Hair follicle dermal papilla cell (primary cell): ENCODE measurements around the gene CCDC57. TPM values are rescaled to one million over a fixed set of nuclear protein-coding genes. Genes with fewer than 3 reads are reported as not detected.

ENCODE experiments used
- total RNA-seq: library from RNA; depleted of rRNA; stranded (reverse); fragments of >200 nt; gene quantifications from 2 replicates; pipeline ENCODE4 v1.2.3, GENCODE V29; 2012

The CCDC57 gene
- total RNA-seq = 21.1 and 30.3 TPM in 2 replicates

GRCh38 chr17:82212331-82213250, at the start of gene CCDC57:
TSS of gene CCDC57 (minus strand) at chr17:82212842. CDS start at chr17:82201944, 10,898 bp downstream.

GRCh38 chr17:82228842-82229697, 16.4 kb upstream of the CCDC57 start, which contains the start of gene SLC16A3:
TSS of gene SLC16A3 (plus strand) at chr17:82229042. CDS start at chr17:82236009, 6,967 bp downstream.

GRCh38 chr17:82098169-82098938, 114.3 kb downstream of the CCDC57 start, which contains the start of gene FASN:
TSS of gene FASN (minus strand) at chr17:82098236. CDS start at chr17:82096445, 1,791 bp downstream.

GRCh38 chr17:82065638-82066303, 146.9 kb downstream of the CCDC57 start, which contains the start of gene DUS1L:
TSS of gene DUS1L (minus strand) at chr17:82065804. CDS start at chr17:82065059, 745 bp downstream.

GRCh38 chr17:82051776-82052637, 160.6 kb downstream of the CCDC57 start, which contains the start of the genes GPS1 and RFNG:
TSS of gene GPS1 (plus strand) at chr17:82051898. CDS start at chr17:82051932, 34 bp downstream.
TSS of gene RFNG (minus strand) at chr17:82051811. CDS start at chr17:82051766, 45 bp downstream.

Other genes starting within 250 kb of the CCDC57 start
- gene ASPSCR1, start 235.2 kb downstream of the CCDC57 start, total RNA-seq = 32.3 and 33.8 TPM in 2 replicates
- gene CENPX, start 190.0 kb downstream of the CCDC57 start, total RNA-seq = 13.5 and 14.9 TPM in 2 replicates
- 9.2 and 10.4 TPM in 2 replicates for gene LRRC45, start 189.5 kb downstream of the CCDC57 start, total RNA-seq
- gene RAC3, start 181.2 kb downstream of the CCDC57 start, total RNA-seq = 5.0 and 5.5 TPM in 2 replicates
- gene DCXR, start 175.1 kb downstream of the CCDC57 start, total RNA-seq = 29.9 and 35.8 TPM in 2 replicates
- gene RFNG, start 161.0 kb downstream of the CCDC57 start, total RNA-seq = 56.5 and 59.9 TPM in 2 replicates
- 95.2 and 105 TPM in 2 replicates for gene GPS1, start 160.9 kb downstream of the CCDC57 start, total RNA-seq
- gene DUS1L, start 147.0 kb downstream of the CCDC57 start, total RNA-seq = 50.3 and 53.1 TPM in 2 replicates
- 227 and 302 TPM in 2 replicates for gene FASN, start 114.6 kb downstream of the CCDC57 start, total RNA-seq
- gene SLC16A3, start 16.2 kb upstream of the CCDC57 start, total RNA-seq = 191 and 226 TPM in 2 replicates
- gene CSNK1D, start 60.9 kb upstream of the CCDC57 start, total RNA-seq = 58.8 and 66.0 TPM in 2 replicates
- 0.24 and 0.32 TPM in 2 replicates for gene CD7, start 104.8 kb upstream of the CCDC57 start, total RNA-seq
- gene SECTM1, start 120.9 kb upstream of the CCDC57 start, total RNA-seq = 101 and 151 TPM in 2 replicates
- gene TEX19, start 146.4 kb upstream of the CCDC57 start, total RNA-seq = not detected in 2 replicates
- 0.32 TPM in 1 of 2 replicates, not detected in the other for gene UTS2R, start 158.9 kb upstream of the CCDC57 start, total RNA-seq
- 22.0 and 35.9 TPM in 2 replicates for gene HEXD, start 205.5 kb upstream of the CCDC57 start, total RNA-seq
- 37.6 and 45.8 TPM in 2 replicates for gene OGFOD3, start 205.7 kb upstream of the CCDC57 start, total RNA-seq
- 58.0 and 85.3 TPM in 2 replicates for gene CYBC1, start 237.9 kb upstream of the CCDC57 start, total RNA-seq
- 33.8 and 34.9 TPM in 2 replicates for gene NARF, start 245.9 kb upstream of the CCDC57 start, total RNA-seq